Gastroesophageal sphincter (tissue), 3 donors: ENCODE measurements around the gene STX5.

Experiments used
- CTCF ChIP-seq, 4 experiments: fragments of 200-600 bp in 2 of 4; fragments of 450-650 bp in 2 of 4; sonication (generic) in 1 of 4; IDR thresholded peaks; one replicate each; pipeline ENCODE4 v1.5.1; 2017 to 2019; ENCODE audit warnings: antibody characterized with exemption in 4 of 4, mild to moderate bottlenecking in 2 of 4, moderate library complexity in 2 of 4
- POLR2A ChIP-seq, 2 donors: fragments of 450-650 bp; IDR thresholded peaks; one replicate each; pipeline ENCODE4 v1.6.1; 2017; ENCODE audit warnings: antibody characterized with exemption in 2 of 2, mild to moderate bottlenecking in 2 of 2, moderate library complexity in 1 of 2

DNA sequence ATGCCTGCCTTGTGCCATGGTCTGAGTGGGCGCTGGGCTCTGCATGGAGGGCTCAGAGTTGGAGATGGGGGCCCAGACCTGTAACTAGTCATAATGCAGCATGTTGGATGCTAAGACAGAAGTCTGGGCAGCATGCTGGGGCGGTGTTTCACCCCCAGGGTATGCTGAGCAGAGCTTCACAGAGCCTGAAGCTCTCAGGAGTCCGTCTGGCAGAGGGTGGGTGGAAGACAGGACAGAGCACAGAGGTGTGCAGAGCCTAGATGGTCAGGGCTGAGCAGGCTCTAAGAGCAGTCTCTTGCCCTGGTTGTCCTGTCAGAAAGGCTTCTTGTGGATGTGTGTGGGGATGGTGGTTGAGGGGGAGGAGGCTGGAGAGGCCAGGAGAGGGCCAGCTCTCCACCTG lies 53.4 kb downstream of the STX5 start:
- no peak for TF ChIP-seq POLR2A (IDR thresholded peaks at IDR 0.05)
- no peak for TF ChIP-seq CTCF (IDR thresholded peaks at IDR 0.05)
